ENCODE data around the gene CWC15. TPM values are rescaled to one million over a fixed set of nuclear protein-coding genes. Genes with fewer than 3 reads are reported as not detected.
A peak's percentile ranks its signal among the peaks of the same experiment; 100 is the strongest.

CWC15 gene
- total and polyA plus RNA-seq, 9 of the 15 experiments (the other 6 are each of a cell fraction or from before 2014, with no cell fraction given): 47.3 to 168 (median 89.2) TPM

GRCh38 chr11:94973099-94973968, at the start of gene CWC15, which contains the start of gene KDM4D (continued):
- no peak for TF ChIP-seq PCBP2 (IDR thresholded peaks at IDR 0.05; ENCODE audit: low read depth, low read length, poor library complexity, severe bottlenecking)
- TF ChIP-seq ZBTB40 (IDR thresholded peaks at IDR 0.05): peak; percentile 95
- TF ChIP-seq ZBTB40 (CRISPR knock-in tag; IDR thresholded peaks at IDR 0.05): no peak
- TF ChIP-seq L3MBTL2 (IDR thresholded peaks at IDR 0.05): no peak
- TF ChIP-seq MBD2 (IDR thresholded peaks at IDR 0.05; ENCODE audit: borderline replicate concordance, low read depth): peak; percentile 86
- peak; percentile 95 for TF ChIP-seq C11orf30 (IDR thresholded peaks at IDR 0.05; ENCODE audit: low read depth)
- TF ChIP-seq ZNF644 (tag; IDR thresholded peaks at IDR 0.05; ENCODE audit: low read depth): no peak
- peak in 1 of 2 experiments; percentile 71; a peak in 2 of 4 replicates for TF ChIP-seq MNT (conservative IDR thresholded peaks at IDR 0.05)
- 0 out of 2 replicates have a peak, but pooled peaks have one; percentile 34 for TF ChIP-seq ZNF12 (CRISPR knock-in tag; IDR thresholded peaks at IDR 0.05)
- peak; percentile 77 for TF ChIP-seq VEZF1 (CRISPR knock-in tag; IDR thresholded peaks at IDR 0.05)
- TF ChIP-seq ZNF175 (CRISPR knock-in tag; IDR thresholded peaks at IDR 0.05; ENCODE audit: low read depth): no peak
- TF ChIP-seq RB1 (IDR thresholded peaks at IDR 0.05; ENCODE audit: low read depth): 0 out of 2 replicates have a peak, but pooled peaks have one; percentile 44
- peak; percentile 52; the same call in 1 of the 2 replicates for TF ChIP-seq ZNF830 (CRISPR knock-in tag; IDR thresholded peaks at IDR 0.05)
- peak; percentile 84 for TF ChIP-seq DIDO1 (tag; IDR thresholded peaks at IDR 0.05; ENCODE audit: low read depth)
- TF ChIP-seq KLF1 (tag; IDR thresholded peaks at IDR 0.05): 0 out of 2 replicates have a peak, but pooled peaks have one; percentile 48
